ENCODE results near the gene PSMD5.

Gene PSMD5

DNA sequence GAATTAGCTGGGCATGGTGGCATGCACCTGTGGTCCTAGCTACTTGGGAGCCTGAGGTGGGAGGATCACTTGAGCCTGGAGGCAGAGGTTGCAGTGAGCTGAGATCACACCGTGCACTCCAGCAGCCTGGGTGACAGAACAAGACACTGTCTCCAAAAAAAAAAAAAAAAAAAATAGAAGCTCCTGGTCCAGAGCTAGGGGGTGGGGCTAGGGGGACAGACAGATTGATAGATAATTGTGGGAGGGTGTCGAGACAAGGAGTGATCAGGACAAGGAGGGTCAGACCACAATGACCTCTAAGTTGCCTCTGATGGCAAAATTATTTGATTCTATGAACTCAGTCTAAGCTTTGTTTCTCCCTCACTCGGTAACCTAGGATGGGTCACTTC is 40.9 kb upstream of the PSMD5 start:
- TF ChIP-seq SIN3A (IDR thresholded peaks at IDR 0.05; ENCODE audit: borderline replicate concordance, insufficient read depth, low read length) (no peak), POLR2AphosphoS5 (IDR thresholded peaks at IDR 0.05; ENCODE audit: low read depth, low read length) (no peak), TAF1 (IDR thresholded peaks at IDR 0.05; ENCODE audit: borderline replicate concordance, insufficient read depth, low read length) (no peak), FOXP2 (optimal IDR thresholded peaks at IDR 0.05; ENCODE audit: borderline replicate concordance, extremely low read depth, extremely low read length, insufficient read depth) (no peak)
- TF ChIP-seq, protein P1, sequence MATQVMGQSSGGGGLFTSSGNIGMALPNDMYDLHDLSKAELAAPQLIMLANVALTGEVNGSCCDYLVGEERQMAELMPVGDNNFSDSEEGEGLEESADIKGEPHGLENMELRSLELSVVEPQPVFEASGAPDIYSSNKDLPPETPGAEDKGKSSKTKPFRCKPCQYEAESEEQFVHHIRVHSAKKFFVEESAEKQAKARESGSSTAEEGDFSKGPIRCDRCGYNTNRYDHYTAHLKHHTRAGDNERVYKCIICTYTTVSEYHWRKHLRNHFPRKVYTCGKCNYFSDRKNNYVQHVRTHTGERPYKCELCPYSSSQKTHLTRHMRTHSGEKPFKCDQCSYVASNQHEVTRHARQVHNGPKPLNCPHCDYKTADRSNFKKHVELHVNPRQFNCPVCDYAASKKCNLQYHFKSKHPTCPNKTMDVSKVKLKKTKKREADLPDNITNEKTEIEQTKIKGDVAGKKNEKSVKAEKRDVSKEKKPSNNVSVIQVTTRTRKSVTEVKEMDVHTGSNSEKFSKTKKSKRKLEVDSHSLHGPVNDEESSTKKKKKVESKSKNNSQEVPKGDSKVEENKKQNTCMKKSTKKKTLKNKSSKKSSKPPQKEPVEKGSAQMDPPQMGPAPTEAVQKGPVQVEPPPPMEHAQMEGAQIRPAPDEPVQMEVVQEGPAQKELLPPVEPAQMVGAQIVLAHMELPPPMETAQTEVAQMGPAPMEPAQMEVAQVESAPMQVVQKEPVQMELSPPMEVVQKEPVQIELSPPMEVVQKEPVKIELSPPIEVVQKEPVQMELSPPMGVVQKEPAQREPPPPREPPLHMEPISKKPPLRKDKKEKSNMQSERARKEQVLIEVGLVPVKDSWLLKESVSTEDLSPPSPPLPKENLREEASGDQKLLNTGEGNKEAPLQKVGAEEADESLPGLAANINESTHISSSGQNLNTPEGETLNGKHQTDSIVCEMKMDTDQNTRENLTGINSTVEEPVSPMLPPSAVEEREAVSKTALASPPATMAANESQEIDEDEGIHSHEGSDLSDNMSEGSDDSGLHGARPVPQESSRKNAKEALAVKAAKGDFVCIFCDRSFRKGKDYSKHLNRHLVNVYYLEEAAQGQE (IDR thresholded peaks at IDR 0.05; ENCODE audit: insufficient read depth in 1 of 2, low read depth in 2 of 2, low read length in 2 of 2) = no peak

DNA sequence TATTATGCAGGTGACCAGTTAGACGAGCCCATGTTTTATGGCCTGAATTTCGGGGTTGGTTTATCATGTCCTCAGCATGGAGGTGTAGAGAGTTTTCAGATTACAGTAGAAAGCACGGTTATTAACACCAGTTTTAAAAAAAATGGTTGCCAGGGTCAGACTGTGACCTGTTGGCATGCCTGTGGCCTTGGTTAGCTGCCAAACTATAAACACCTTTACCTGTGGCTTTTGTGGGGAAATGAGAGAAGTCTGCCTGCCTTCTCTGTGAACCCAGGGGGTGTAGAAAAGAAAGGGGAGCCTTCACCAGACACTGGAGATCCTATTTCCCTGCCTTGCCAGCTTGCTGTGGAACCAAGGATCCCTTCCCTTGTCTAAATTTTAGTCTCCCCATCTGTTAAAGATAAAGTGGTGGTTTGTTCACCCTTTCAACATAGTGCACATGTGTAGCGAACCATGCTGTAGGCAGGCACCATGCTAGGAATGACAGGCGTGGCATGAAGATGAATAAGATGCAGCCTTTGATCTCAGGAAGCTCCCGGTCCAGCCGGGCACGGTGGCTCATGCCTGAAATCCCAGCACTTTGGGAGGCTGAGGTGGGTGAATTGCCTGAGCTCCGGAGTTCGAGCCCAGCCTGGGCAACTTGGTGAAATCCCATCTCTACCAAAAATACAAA is 40.3 kb upstream of the PSMD5 start:
- TF ChIP-seq POLR2AphosphoS5 (IDR thresholded peaks at IDR 0.05; ENCODE audit: low read depth, low read length) (no peak), SIN3A (IDR thresholded peaks at IDR 0.05; ENCODE audit: borderline replicate concordance, insufficient read depth, low read length) (no peak), TAF1 (IDR thresholded peaks at IDR 0.05; ENCODE audit: borderline replicate concordance, insufficient read depth, low read length) (no peak)

GRCh38 chr9:120879446-120879845 is 36.7 kb upstream of the PSMD5 start:
- TF ChIP-seq, protein P1 (IDR thresholded peaks at IDR 0.05; ENCODE audit: insufficient read depth in 1 of 2, low read depth in 2 of 2, low read length in 2 of 2) = no peak
- TF ChIP-seq POLR2AphosphoS5 (IDR thresholded peaks at IDR 0.05; ENCODE audit: low read depth, low read length) (no peak), TAF1 (IDR thresholded peaks at IDR 0.05; ENCODE audit: borderline replicate concordance, insufficient read depth, low read length) (no peak), FOXP2 (optimal IDR thresholded peaks at IDR 0.05; ENCODE audit: borderline replicate concordance, extremely low read depth, extremely low read length, insufficient read depth) (no peak), SIN3A (IDR thresholded peaks at IDR 0.05; ENCODE audit: borderline replicate concordance, insufficient read depth, low read length) (no peak)

DNA sequence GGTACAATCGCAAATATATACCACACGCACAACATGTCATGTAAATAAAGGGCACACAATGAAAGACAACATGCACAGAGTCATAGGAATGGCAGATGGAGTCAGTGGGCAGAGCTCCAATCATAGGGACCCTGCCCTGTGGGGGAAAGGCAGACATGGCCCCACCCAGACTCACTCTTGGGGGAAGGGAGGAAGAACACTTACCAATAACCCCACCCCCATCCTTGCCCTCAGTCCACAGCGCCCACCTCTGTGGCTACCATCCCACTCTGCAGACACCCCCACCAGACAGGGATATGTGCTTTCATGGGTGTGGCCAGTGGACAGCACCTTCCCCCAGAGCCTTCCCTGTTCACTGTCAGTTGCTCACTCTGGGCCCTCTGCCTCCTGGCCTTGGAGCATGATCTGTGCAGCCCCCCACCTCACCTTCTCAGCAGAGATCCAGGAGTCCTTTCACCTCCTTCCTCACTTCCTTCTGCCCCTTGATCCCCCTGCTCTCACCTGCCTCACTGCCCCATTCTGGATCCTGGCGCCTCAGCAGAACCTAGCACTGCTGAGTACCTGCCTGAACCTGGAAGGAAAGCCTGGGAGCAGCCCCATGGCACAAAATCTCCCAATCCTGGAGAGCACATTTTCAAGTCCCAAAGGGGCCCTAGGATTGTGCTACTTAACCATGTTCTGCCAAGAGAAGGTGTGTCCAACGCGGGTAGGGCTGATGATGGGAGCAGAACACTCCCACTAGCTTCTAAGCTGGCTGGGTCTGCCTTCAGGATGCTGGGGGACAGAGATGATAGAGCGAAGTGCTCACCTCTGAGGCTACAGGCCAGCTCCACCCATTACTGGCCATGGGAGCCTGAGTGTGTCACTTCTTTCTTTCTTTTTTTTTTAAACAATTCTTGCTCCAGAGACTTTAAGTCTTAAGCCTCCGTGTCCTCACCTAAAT is 35.7 kb upstream of the PSMD5 start:
- TF ChIP-seq POLR2AphosphoS5 (IDR thresholded peaks at IDR 0.05; ENCODE audit: low read depth, low read length) (no peak), SIN3A (IDR thresholded peaks at IDR 0.05; ENCODE audit: borderline replicate concordance, insufficient read depth, low read length) (no peak), TAF1 (IDR thresholded peaks at IDR 0.05; ENCODE audit: borderline replicate concordance, insufficient read depth, low read length) (no peak), FOXP2 (optimal IDR thresholded peaks at IDR 0.05; ENCODE audit: borderline replicate concordance, extremely low read depth, extremely low read length, insufficient read depth) (no peak)
- TF ChIP-seq, protein P1 (IDR thresholded peaks at IDR 0.05; ENCODE audit: insufficient read depth in 1 of 2, low read depth in 2 of 2, low read length in 2 of 2) = no peak

DNA sequence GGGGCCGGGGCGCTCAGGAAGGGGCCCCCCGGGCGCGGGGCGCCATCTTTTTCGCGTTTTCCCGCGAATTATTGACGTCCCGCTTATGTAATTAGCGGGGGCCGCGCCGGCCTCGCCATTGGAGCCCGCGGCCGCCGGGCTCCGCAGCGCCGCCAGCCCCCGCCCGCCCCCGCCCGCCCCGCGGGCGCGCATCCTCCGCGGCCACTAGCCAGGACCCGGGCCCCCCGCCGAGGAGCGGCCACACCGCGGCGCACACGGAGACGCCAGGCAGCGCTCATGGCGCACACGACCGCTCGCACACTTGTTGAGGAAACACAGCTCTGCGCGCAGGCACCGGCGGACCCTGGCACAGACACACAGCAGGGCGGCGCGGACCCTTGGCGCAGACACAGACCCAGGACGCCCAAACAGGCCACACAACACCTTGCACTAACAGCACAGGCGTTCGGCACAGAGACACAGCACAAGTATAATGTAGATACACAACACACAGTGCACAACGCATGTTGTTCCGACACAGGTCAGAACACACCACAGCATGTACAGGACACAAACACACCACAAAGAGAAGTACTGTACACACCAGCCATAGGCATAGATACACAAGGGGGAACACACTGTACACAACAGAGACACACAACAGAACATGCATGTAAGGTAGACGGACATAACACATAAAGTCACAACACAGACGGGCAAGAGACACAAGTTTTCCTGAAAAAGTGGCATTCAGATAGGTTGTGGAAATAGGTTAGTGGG is 34.7 kb upstream of the PSMD5 start:
- no peak for TF ChIP-seq POLR2AphosphoS5 (IDR thresholded peaks at IDR 0.05; ENCODE audit: low read depth, low read length)
- TF ChIP-seq, protein P1 (IDR thresholded peaks at IDR 0.05; ENCODE audit: insufficient read depth in 1 of 2, low read depth in 2 of 2, low read length in 2 of 2) = no peak
- 0 out of 2 replicates have a peak, but pooled peaks have one; percentile 1 for TF ChIP-seq TAF1 (IDR thresholded peaks at IDR 0.05; ENCODE audit: borderline replicate concordance, insufficient read depth, low read length)
- TF ChIP-seq SIN3A (IDR thresholded peaks at IDR 0.05; ENCODE audit: borderline replicate concordance, insufficient read depth, low read length) = no peak
- TF ChIP-seq FOXP2 (optimal IDR thresholded peaks at IDR 0.05; ENCODE audit: borderline replicate concordance, extremely low read depth, extremely low read length, insufficient read depth) = peak; percentile 82

Measured in PFSK-1 (cell line).